ENCODE results near the gene TRMT44. TPM values are rescaled to one million over a fixed set of nuclear protein-coding genes. Genes with fewer than 3 reads are reported as not detected.

TRMT44 gene
- total RNA-seq, 6 donors from 2014 or later = 22.8 to 81.7 (median 30.2) TPM

- H3K36me3 ChIP-seq = no peaks in the 10 kb centered on the region
- no peaks in the 10 kb centered on the region for H3K27me3 ChIP-seq
- DNase-seq (peak in 1 of 2 donors; percentile 35), ATAC-seq (ENCODE audit: low FRiP score in 2 of 2) (no peak)
- H3K27ac ChIP-seq = no peak overlapping the region
- 90 to 95% methylated on average over 5 of the region's 5 CpGs for WGBS, 2 donors
- H3K4me1 ChIP-seq = peaks cover 12 to 30% (median 18%) of the 10 kb centered on the region in 4 donors
- TF ChIP-seq, protein P1, sequence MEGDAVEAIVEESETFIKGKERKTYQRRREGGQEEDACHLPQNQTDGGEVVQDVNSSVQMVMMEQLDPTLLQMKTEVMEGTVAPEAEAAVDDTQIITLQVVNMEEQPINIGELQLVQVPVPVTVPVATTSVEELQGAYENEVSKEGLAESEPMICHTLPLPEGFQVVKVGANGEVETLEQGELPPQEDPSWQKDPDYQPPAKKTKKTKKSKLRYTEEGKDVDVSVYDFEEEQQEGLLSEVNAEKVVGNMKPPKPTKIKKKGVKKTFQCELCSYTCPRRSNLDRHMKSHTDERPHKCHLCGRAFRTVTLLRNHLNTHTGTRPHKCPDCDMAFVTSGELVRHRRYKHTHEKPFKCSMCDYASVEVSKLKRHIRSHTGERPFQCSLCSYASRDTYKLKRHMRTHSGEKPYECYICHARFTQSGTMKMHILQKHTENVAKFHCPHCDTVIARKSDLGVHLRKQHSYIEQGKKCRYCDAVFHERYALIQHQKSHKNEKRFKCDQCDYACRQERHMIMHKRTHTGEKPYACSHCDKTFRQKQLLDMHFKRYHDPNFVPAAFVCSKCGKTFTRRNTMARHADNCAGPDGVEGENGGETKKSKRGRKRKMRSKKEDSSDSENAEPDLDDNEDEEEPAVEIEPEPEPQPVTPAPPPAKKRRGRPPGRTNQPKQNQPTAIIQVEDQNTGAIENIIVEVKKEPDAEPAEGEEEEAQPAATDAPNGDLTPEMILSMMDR (IDR thresholded peaks at IDR 0.05) = no peak
- TF ChIP-seq POLR2AphosphoS5 (IDR thresholded peaks at IDR 0.05) (no peak), EP300 (IDR thresholded peaks at IDR 0.05) (no peak)
- H3K9me3 ChIP-seq = no peaks in the 10 kb centered on the region
- no peak overlapping the region for H3K4me3 ChIP-seq
These were observed 17.8 kb upstream of the TRMT44 start for GRCh38 chr4:8422786-8423185.

DNA sequence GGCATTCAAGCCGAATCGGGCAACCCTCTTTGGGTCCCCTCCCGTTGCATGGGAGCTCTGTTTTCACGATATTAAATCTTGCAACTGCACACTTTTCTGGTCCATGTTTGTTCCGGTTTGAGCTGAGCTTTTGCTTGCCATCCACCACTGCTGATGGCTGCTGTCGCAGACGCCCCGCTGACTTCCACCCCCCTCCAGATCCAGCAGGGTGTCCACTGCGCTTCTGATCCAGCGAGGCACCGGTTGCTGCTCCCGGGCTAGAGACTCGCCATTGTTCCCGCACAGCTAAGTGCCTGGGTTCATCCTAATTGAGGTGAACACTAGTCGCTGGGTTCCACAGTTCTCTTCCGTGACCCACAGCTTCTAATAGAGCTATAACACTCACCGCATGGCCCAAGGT is 13.3 kb upstream of the TRMT44 start:
- DNase-seq = peak in 1 of 2 donors; percentile 54
- H3K4me3 ChIP-seq = peak overlapping the region in 3 of 4 donors; percentile 84 to 95 (median 91)
- no peak for ATAC-seq (ENCODE audit: low FRiP score in 2 of 2)
- H3K27ac ChIP-seq = no peak overlapping the region
- no peaks in the 10 kb centered on the region for H3K36me3 ChIP-seq
- H3K4me1 ChIP-seq = peaks cover 15 to 30% (median 20%) of the 10 kb centered on the region in 4 donors
- TF ChIP-seq EP300 (IDR thresholded peaks at IDR 0.05) (no peak), POLR2A (IDR thresholded peaks at IDR 0.05) (no peak), POLR2AphosphoS5 (IDR thresholded peaks at IDR 0.05) (no peak)
- TF ChIP-seq, protein P1 (IDR thresholded peaks at IDR 0.05) = no peak
- no peaks in the 10 kb centered on the region for H3K27me3 ChIP-seq
- 83 to 85% methylated on average over 17 of the region's 17 CpGs for WGBS, 2 donors
- H3K9me3 ChIP-seq = no peaks in the 10 kb centered on the region

GRCh38 chr4:8427761-8428287 is 12.8 kb upstream of the TRMT44 start:
- no peak for DNase-seq
- Histone ChIP-seq H3K4me1 (peaks cover 15 to 30% (median 20%) of the 10 kb centered on the region in 4 donors), H3K27ac (peak overlapping the region; percentile 85 to 92 (median 89)), H3K36me3 (no peaks in the 10 kb centered on the region), H3K27me3 (no peaks in the 10 kb centered on the region), H3K4me3 (peak overlapping the region; percentile 67 to 95 (median 88)), H3K9me3 (no peaks in the 10 kb centered on the region)
- ATAC-seq (ENCODE audit: low FRiP score in 2 of 2) = peak; percentile 76 to 84
- WGBS, 2 donors = 3% methylated on average over 10 of the region's 21 CpGs; no CpG with 5 or more reads in 1 of the 2 donors
- TF ChIP-seq POLR2A (IDR thresholded peaks at IDR 0.05) = no peak
- no peak for TF ChIP-seq POLR2AphosphoS5 (IDR thresholded peaks at IDR 0.05)
- no peak for TF ChIP-seq EP300 (IDR thresholded peaks at IDR 0.05)
- TF ChIP-seq, protein P1 (IDR thresholded peaks at IDR 0.05) = no peak

DNA sequence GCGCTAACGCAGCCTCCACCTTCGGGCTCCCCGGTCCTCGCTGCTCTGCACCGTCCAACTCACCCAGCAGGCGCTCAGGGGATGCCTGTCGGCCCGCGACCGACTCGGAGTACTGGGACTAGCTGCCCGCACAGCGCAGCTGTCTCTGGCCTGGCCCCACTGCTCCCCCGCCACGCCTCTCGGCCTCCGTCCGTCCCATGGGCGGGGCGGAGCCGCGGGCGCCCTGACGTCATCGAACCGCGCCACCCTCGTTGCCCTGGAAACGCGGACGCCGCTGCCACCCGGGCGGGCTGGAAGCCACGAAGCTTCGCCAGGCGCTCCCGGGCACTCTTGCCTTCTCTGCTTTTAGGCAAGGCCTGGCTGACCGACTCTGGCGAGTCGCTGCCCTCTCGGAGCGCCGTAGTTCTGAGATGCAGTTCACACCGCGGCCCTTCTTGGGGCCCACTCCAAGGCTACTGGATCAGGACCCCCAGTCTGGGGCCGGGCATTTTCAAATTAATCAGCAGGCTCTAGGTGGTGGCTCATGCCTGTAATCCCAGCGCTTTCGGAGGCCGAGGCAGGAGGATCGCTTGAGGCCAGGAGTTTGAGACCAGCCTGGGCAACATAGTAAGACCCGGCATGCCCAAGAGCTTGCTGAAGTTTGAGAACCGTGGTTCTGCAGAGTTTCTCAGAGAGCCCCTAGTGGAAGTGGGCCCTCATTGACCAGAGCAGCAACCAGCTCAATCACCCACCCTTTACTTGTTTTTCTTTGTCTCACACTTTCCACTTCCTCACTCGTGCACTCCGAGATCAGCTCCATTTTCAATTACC is 12.1 kb upstream of the TRMT44 start:
- H3K27ac ChIP-seq = peak overlapping the region; percentile 85 to 92 (median 89)
- H3K27me3 ChIP-seq = no peaks in the 10 kb centered on the region
- DNase-seq (peak; percentile 81 to 99), ATAC-seq (ENCODE audit: low FRiP score in 2 of 2) (peak; percentile 98 to 100)
- H3K4me3 ChIP-seq = peak overlapping the region; percentile 67 to 95 (median 88)
- no peaks in the 10 kb centered on the region for H3K9me3 ChIP-seq
- TF ChIP-seq POLR2A (IDR thresholded peaks at IDR 0.05) (peak in 3 of 4 donors; percentile 30 to 82 (median 45)), POLR2AphosphoS5 (IDR thresholded peaks at IDR 0.05) (peak; percentile 91 to 96), EP300 (IDR thresholded peaks at IDR 0.05) (peak in 1 of 4 donors; percentile 95)
- TF ChIP-seq, protein P1 (IDR thresholded peaks at IDR 0.05) = peak in 3 of 6 experiments; percentile 6 to 31 (median 12)
- H3K4me1 ChIP-seq = peaks cover 17 to 33% (median 25%) of the 10 kb centered on the region in 4 donors
- WGBS, 2 donors = 2 to 3% methylated on average over 19 to 32 of the region's 56 CpGs
- H3K36me3 ChIP-seq = no peaks in the 10 kb centered on the region
